ENCODE data around the gene THAP11. TPM values are rescaled to one million over a fixed set of nuclear protein-coding genes. Genes with fewer than 3 reads are reported as not detected.

THAP11 gene
- polyA plus RNA-seq, 2 of the 4 experiments (the other 2 are of a cell fraction), result 30.9 to 33.2 TPM

- FAIRE-seq (no peak), DNase-seq (ENCODE audit: low read depth in 1 of 2, low spot score in 1 of 2) (no peak), ATAC-seq (no peak)
- ChIA-PET POLR2A (no interaction called here), CTCF (interaction anchor here (0.5 to 1.1 kb wide), 2 partner anchors 22 to 299 kb away, joined by 3 to 4 read pairs; no protein-coding TSS in a partner anchor)
- H3K4me2 ChIP-seq, result no peak overlapping the region
- no peak overlapping the region for H3K4me3 ChIP-seq
- no peaks in the 10 kb centered on the region for H3K9me3 ChIP-seq
- no peak overlapping the region for H3K27ac ChIP-seq
- WGBS (ENCODE audit: missing lambda C conversion rate), result 64% methylated on average over 1 of the region's 1 CpG
- H3K4me1 ChIP-seq, result 0 out of 3 replicates have a peak, but pooled peaks cover 4% of the 10 kb centered on the region
- no peak for TF ChIP-seq BHLHE40 (IDR thresholded peaks at IDR 0.05; ENCODE audit: low read depth, low read length)
- TF ChIP-seq HEYL (CRISPR knock-in tag; IDR thresholded peaks at IDR 0.05), result no peak
- no peak for TF ChIP-seq CHD2 (IDR thresholded peaks at IDR 0.05; ENCODE audit: low read length, partially characterized antibody)
- no peak for TF ChIP-seq ZC3H11A (IDR thresholded peaks at IDR 0.05)
- no peak for TF ChIP-seq CBX2 (IDR thresholded peaks at IDR 0.05; ENCODE audit: borderline replicate concordance, low read depth)
- TF ChIP-seq CHD4 (IDR thresholded peaks at IDR 0.05; ENCODE audit: borderline replicate concordance), result no peak
- TF ChIP-seq SMC3 (IDR thresholded peaks at IDR 0.05), result no peak
- no peak for TF ChIP-seq EP300 (IDR thresholded peaks at IDR 0.05)
These were observed 30.2 kb upstream of the THAP11 start for GRCh38 chr16:67811899-67812298.

- POLR2A ChIA-PET, result no interaction called here
- H3K4me3 ChIP-seq, result no peak overlapping the region
- no peak for TF ChIP-seq KDM1A (IDR thresholded peaks at IDR 0.05; ENCODE audit: low read depth)
- no peak for TF ChIP-seq E2F6 (IDR thresholded peaks at IDR 0.05; ENCODE audit: borderline replicate concordance, low read depth)
- TF ChIP-seq ESRRA (IDR thresholded peaks at IDR 0.05; ENCODE audit: borderline replicate concordance, low read length), result no peak
- TF ChIP-seq JUN (IDR thresholded peaks at IDR 0.05), result no peak
- TF ChIP-seq RARB (CRISPR knock-in tag; IDR thresholded peaks at IDR 0.05), result no peak
- no peak for TF ChIP-seq HOXA7 (CRISPR knock-in tag; IDR thresholded peaks at IDR 0.05)
- no peak for TF ChIP-seq POLR2A (IDR thresholded peaks at IDR 0.05; ENCODE audit: low read length)
- no peak for TF ChIP-seq FOXS1 (CRISPR knock-in tag; IDR thresholded peaks at IDR 0.05)
- TF ChIP-seq EHF (CRISPR knock-in tag; IDR thresholded peaks at IDR 0.05), result no peak
- no peak for TF ChIP-seq USF2 (IDR thresholded peaks at IDR 0.05)
- TF ChIP-seq EHMT2 (IDR thresholded peaks at IDR 0.05; ENCODE audit: low read depth), result no peak
- TF ChIP-seq HMGXB4 (CRISPR knock-in tag; IDR thresholded peaks at IDR 0.05; ENCODE audit: borderline replicate concordance), result no peak
- DNase-seq (ENCODE audit: low read depth in 1 of 2, low spot score in 1 of 2) (no peak), ATAC-seq (no peak), FAIRE-seq (no peak)
- 79% methylated on average over 8 of the region's 8 CpGs for WGBS (ENCODE audit: missing lambda C conversion rate)
- H3K4me1 ChIP-seq, result no peaks in the 10 kb centered on the region
- no peak overlapping the region for H3K27ac ChIP-seq
- CTCF ChIA-PET, result interaction anchor here (0.9 to 6.3 kb wide), 7 partner anchors 16 to 293 kb away, joined by 3 to 187 read pairs (median 42); partner anchors contain the start of genes CENPT and NRN1L
- no peaks in the 10 kb centered on the region for H3K9me3 ChIP-seq
- H3K4me2 ChIP-seq, result no peak overlapping the region
These were observed 27.6 kb upstream of the THAP11 start for GRCh38 chr16:67814567-67814966.

GRCh38 chr16:67820608-67821259 lies 21.4 kb upstream of the THAP11 start:
- no peak overlapping the region for H3K4me2 ChIP-seq
- DNase-seq (ENCODE audit: low read depth in 1 of 2, low spot score in 1 of 2) (no peak), FAIRE-seq (no peak), ATAC-seq (no peak)
- POLR2A ChIA-PET, result no interaction called here
- CTCF ChIA-PET, result interaction anchor here (0.8 to 2.5 kb wide), 6 partner anchors 13 to 148 kb away, joined by 3 to 9 read pairs (median 4); no protein-coding TSS in a partner anchor
- H3K9me3 ChIP-seq, result no peaks in the 10 kb centered on the region
- 71% methylated on average over 10 of the region's 11 CpGs for WGBS (ENCODE audit: missing lambda C conversion rate)
- no peak overlapping the region for H3K4me3 ChIP-seq
- no peak for TF ChIP-seq CHD4 (IDR thresholded peaks at IDR 0.05; ENCODE audit: borderline replicate concordance)
- TF ChIP-seq ZC3H11A (IDR thresholded peaks at IDR 0.05), result no peak
- no peak for TF ChIP-seq KDM1A (IDR thresholded peaks at IDR 0.05; ENCODE audit: low read depth)
- H3K27ac ChIP-seq, result no peak overlapping the region
- no peaks in the 10 kb centered on the region for H3K4me1 ChIP-seq

All from A549 (cell line).